ENCODE measurements around the gene PHF19.

PHF19 gene

DNA sequence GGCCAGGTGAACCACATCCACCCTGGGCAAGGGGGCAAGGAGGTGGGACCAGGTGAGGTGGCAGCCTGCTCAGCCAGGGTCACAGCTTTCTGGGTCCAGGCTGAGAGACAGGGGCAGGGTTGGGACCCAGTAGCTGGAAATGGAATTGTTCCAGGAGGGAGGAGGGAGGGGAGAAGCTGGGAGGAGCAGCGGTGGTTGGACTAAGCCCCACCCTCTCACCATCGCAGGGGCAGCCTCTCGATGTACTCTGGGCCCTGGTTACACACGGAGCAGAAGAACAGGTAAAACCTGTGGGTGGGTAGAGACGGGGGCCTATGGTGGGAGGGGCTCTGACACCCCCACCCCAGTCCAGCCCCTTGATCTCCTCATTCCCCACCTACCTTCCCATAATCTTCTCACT is 11.2 kb downstream of the PHF19 start:
- peaks cover 13% of the 10 kb centered on the region for H3K4me1 Mint-ChIP-seq (ENCODE audit: low read depth)
- H3K27ac Mint-ChIP-seq, result no peak overlapping the region
- no peak overlapping the region for H3K4me3 Mint-ChIP-seq
- no peaks in the 10 kb centered on the region for H3K27me3 Mint-ChIP-seq (ENCODE audit: low read depth)
- H3K36me3 Mint-ChIP-seq (ENCODE audit: low read depth), result peaks cover 49% of the 10 kb centered on the region
- no peaks in the 10 kb centered on the region for H3K9me3 Mint-ChIP-seq

DNA sequence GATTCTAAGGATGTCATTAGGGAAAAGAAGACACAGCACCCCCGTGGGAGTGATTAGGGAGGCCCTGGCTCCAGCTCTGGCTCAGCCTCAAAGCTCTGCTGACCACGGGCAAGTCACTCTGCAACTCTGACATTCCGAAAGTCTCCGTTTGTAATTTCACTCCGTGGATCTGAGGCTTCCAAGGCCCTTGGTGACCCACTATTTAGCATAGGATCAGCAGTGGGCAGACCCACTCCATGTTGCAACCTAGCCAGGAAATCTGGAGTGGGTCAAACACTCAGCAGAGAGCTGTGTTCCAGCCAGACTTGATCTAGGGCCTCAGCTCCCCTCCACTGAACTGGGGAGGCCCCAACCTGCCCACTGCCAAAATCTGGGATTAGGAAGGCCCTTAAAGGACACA is 11.8 kb downstream of the PHF19 start:
- peaks cover 13% of the 10 kb centered on the region for H3K4me1 Mint-ChIP-seq (ENCODE audit: low read depth)
- H3K4me3 Mint-ChIP-seq, result no peak overlapping the region
- H3K27me3 Mint-ChIP-seq (ENCODE audit: low read depth), result no peaks in the 10 kb centered on the region
- peaks cover 54% of the 10 kb centered on the region for H3K36me3 Mint-ChIP-seq (ENCODE audit: low read depth)
- H3K9me3 Mint-ChIP-seq, result no peaks in the 10 kb centered on the region
- H3K27ac Mint-ChIP-seq, result no peak overlapping the region

DNA sequence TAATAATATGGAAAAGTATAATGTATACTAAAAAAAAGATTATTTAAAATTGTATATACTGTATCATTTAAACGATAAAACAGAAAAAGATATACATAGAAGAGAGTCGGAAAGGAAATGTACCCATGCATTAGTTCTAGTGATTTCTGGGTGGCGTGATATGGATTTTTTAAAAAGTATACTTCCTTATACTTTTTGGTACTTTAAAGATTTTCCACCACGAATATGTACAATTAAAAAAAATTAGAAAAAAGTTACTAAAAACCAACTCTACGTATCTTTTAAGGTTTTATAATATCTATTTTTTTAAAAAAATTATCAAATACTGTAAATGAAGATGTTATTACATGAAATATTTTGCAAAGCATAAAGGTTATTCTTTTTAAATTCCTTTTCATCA is 12.3 kb downstream of the PHF19 start:
- Mint-ChIP-seq H3K27me3 (ENCODE audit: low read depth) (no peaks in the 10 kb centered on the region), H3K27ac (no peak overlapping the region), H3K4me1 (ENCODE audit: low read depth) (peaks cover 12% of the 10 kb centered on the region), H3K4me3 (no peak overlapping the region), H3K36me3 (ENCODE audit: low read depth) (peaks cover 56% of the 10 kb centered on the region), H3K9me3 (no peaks in the 10 kb centered on the region)

DNA sequence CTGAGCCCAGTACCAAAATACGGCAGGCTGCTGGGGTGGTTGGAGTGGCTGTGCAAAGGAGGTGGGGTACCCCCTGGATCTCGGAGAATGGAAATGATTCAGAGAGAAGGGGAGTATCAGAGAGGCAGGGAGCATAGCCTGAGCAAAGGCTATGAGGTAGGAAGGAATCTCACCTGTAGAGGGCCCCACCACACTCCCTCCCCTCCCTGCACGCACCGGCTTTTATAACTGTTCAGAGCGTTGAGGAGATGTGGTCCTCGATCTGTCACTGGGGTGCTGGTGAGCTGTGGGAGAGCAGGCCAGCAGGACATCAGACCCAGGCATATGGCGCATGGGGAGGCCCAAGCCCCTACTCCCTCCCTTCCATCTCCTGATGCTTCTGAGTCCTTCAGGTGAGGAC is 13.2 kb downstream of the PHF19 start:
- peaks cover 52% of the 10 kb centered on the region for H3K36me3 Mint-ChIP-seq (ENCODE audit: low read depth)
- no peak overlapping the region for H3K27ac Mint-ChIP-seq
- peaks cover 6% of the 10 kb centered on the region for H3K4me1 Mint-ChIP-seq (ENCODE audit: low read depth)

DNA sequence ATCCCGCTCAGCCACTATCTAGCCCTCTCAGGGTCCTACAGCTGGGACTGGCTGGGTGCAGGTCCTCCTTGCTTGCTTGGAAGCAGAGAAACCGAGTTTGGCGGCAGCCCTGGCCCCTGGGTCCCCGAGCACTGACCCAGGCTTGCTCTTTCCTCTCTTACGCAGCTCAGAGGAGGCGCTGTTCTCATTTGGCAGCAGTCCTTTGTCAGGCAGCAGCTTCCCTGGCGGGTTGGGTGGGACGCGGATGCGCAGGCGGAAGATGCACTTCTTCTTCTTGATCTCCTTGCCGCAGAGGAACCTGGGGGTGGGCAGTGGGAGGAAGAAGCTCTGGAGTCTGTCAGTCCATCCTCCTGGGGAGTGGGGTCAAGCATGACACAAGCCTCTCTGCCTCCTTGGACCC is 14.5 kb downstream of the PHF19 start:
- peaks cover 57% of the 10 kb centered on the region for H3K36me3 Mint-ChIP-seq (ENCODE audit: low read depth)
- H3K27ac Mint-ChIP-seq, result no peak overlapping the region
- H3K4me1 Mint-ChIP-seq (ENCODE audit: low read depth), result peaks cover 3% of the 10 kb centered on the region
- no peak overlapping the region for H3K4me3 Mint-ChIP-seq
- H3K27me3 Mint-ChIP-seq (ENCODE audit: low read depth), result no peaks in the 10 kb centered on the region
- no peaks in the 10 kb centered on the region for H3K9me3 Mint-ChIP-seq

More for the DNA sequence above, 13.2 kb downstream of the PHF19 start:
- no peaks in the 10 kb centered on the region for H3K27me3 Mint-ChIP-seq (ENCODE audit: low read depth)
- H3K4me3 Mint-ChIP-seq, result no peak overlapping the region
- H3K9me3 Mint-ChIP-seq, result no peaks in the 10 kb centered on the region

DNA sequence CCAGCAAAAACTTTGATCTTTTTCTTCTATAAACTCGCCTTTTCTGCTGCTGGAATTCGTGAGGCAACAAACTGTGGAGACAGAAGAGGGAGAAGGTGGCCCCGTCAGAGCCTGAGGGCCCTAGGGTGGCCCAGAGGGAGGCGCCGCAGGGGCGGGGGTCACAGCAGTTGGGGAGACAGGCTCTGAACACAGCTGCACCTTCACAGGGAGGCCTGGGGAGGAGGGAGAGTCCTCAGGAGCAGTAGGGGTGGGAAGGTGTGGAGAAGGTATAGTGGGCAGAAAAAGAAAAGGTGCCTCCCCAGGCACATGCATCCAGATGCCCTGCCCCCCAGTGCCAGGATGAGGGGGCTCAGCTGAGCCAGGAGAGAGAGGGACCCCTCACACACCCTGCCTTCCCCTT is 15.1 kb downstream of the PHF19 start:
- no peak overlapping the region for H3K27ac Mint-ChIP-seq
- H3K9me3 Mint-ChIP-seq, result no peaks in the 10 kb centered on the region
- H3K4me3 Mint-ChIP-seq, result no peak overlapping the region
- H3K4me1 Mint-ChIP-seq (ENCODE audit: low read depth), result peaks cover 3% of the 10 kb centered on the region
- no peaks in the 10 kb centered on the region for H3K27me3 Mint-ChIP-seq (ENCODE audit: low read depth)
- peaks cover 59% of the 10 kb centered on the region for H3K36me3 Mint-ChIP-seq (ENCODE audit: low read depth)

DNA sequence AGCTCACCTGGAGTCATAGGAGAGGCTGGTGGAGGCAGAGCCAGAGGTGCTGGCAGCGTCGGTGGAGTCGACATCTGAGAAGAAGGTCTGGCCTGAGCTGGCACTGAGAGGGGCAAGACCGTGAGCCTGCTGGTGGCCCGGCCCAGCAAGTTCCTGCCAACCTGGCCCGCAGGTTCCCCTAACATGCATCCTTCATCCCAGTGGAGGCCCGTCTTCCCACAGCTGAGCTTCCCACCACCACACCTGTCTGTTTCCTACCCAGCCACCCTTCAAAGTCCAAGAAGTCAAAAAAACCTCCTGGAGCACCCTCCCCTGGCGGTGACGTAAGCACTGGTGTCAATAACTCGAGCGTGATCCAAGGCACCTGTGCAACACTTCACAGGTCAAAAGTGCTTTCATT is 16.9 kb downstream of the PHF19 start:
- Mint-ChIP-seq H3K4me3 (no peak overlapping the region), H3K27me3 (ENCODE audit: low read depth) (no peaks in the 10 kb centered on the region), H3K36me3 (ENCODE audit: low read depth) (peaks cover 61% of the 10 kb centered on the region), H3K27ac (no peak overlapping the region), H3K4me1 (ENCODE audit: low read depth) (peaks cover 3% of the 10 kb centered on the region), H3K9me3 (no peaks in the 10 kb centered on the region)

DNA sequence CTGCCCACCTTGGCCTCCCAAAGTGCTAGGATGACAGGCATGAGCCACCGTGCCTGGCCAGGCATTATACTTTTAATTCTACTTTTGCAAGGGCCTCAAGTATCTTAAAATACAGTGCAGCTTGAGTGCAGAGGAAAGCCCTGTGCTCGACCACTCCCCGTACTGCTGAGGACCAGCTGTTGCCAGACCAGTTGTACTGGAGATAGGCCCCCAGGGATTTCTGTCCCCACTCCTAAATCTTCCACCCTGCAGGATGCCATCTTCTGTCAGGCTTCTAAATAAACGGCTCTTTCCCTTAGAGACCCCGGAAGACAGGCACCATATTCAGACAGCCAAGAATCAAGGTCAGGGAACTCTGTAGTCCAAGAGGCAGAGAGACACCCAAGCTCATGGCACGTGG is 17.6 kb downstream of the PHF19 start:
- no peak overlapping the region for H3K4me3 Mint-ChIP-seq
- H3K27me3 Mint-ChIP-seq (ENCODE audit: low read depth), result no peaks in the 10 kb centered on the region
- H3K27ac Mint-ChIP-seq, result no peak overlapping the region

DNA sequence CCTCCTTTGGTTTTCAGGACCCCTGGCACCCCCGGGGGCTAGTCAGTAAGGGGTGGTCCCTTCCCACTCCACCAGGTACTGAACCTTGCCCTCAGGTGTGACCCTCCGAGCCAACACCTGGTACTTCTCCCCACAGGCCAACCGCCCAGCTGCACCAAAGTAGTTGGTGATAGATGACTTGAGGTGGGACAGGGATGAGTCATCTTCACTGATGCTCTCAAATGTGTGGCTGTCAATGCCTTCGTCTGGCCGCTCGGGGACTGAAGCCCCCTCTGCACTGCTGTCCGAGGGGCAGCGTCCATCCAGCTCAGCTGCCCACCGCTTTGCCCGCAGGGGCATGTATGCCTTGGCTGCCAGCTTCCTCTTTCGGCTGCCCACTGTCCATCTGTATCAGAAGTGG is 19.1 kb downstream of the PHF19 start:
- H3K9me3 Mint-ChIP-seq, result no peaks in the 10 kb centered on the region
- peaks cover 7% of the 10 kb centered on the region for H3K4me1 Mint-ChIP-seq (ENCODE audit: low read depth)
- H3K27ac Mint-ChIP-seq, result no peak overlapping the region
- H3K36me3 Mint-ChIP-seq (ENCODE audit: low read depth), result peaks cover 51% of the 10 kb centered on the region
- no peak overlapping the region for H3K4me3 Mint-ChIP-seq
- H3K27me3 Mint-ChIP-seq (ENCODE audit: low read depth), result no peaks in the 10 kb centered on the region

More for the DNA sequence above, 17.6 kb downstream of the PHF19 start:
- Mint-ChIP-seq H3K36me3 (ENCODE audit: low read depth) (peaks cover 64% of the 10 kb centered on the region), H3K4me1 (ENCODE audit: low read depth) (peaks cover 4% of the 10 kb centered on the region), H3K9me3 (no peaks in the 10 kb centered on the region)

DNA sequence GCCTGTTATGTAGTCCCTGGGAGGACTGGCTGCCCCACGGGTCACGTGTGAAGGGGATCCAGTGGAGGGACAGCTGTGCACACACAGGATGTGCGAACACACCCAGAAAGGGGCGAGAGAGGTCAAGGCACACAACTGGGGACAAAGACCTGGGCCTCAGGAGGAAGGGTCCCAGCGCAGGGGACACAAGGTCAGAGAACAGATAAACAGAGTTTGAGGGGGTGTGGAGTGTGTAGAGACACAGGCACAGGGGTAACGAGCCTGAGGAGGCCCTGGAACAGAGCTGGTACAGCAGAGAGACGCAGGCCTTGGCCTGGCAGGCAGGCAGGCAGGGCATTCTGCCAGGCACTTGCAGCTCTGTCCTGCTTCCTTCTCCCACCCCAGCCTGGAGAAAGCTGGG is 19.5 kb downstream of the PHF19 start:
- no peak overlapping the region for H3K4me3 Mint-ChIP-seq
- peaks cover 7% of the 10 kb centered on the region for H3K4me1 Mint-ChIP-seq (ENCODE audit: low read depth)
- H3K9me3 Mint-ChIP-seq, result no peaks in the 10 kb centered on the region
- H3K27ac Mint-ChIP-seq, result no peak overlapping the region
- H3K36me3 Mint-ChIP-seq (ENCODE audit: low read depth), result peaks cover 49% of the 10 kb centered on the region
- H3K27me3 Mint-ChIP-seq (ENCODE audit: low read depth), result no peaks in the 10 kb centered on the region

DNA sequence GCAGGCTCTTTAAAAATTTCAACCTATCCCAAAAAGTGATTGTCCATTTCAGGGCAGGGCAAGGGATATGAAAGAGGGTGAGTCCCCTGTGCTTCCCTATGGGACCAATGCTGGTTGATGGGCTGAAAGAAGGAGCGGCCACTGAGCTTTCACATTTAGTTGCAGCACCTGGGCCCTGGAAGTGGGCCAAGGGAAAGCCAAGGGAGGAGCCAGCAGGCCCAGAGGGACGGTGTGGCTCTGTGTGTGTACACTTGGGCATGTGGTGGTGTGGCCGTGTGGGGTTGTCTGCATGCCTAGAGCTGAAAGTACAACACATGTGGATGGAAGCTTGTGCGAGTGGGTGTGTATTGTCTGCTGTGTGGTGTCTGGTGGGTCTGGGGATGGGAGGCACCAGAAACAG is 20.3 kb downstream of the PHF19 start:
- H3K4me1 Mint-ChIP-seq (ENCODE audit: low read depth), result peaks cover 7% of the 10 kb centered on the region
- H3K27ac Mint-ChIP-seq, result peak overlapping the region; percentile 26

DNA sequence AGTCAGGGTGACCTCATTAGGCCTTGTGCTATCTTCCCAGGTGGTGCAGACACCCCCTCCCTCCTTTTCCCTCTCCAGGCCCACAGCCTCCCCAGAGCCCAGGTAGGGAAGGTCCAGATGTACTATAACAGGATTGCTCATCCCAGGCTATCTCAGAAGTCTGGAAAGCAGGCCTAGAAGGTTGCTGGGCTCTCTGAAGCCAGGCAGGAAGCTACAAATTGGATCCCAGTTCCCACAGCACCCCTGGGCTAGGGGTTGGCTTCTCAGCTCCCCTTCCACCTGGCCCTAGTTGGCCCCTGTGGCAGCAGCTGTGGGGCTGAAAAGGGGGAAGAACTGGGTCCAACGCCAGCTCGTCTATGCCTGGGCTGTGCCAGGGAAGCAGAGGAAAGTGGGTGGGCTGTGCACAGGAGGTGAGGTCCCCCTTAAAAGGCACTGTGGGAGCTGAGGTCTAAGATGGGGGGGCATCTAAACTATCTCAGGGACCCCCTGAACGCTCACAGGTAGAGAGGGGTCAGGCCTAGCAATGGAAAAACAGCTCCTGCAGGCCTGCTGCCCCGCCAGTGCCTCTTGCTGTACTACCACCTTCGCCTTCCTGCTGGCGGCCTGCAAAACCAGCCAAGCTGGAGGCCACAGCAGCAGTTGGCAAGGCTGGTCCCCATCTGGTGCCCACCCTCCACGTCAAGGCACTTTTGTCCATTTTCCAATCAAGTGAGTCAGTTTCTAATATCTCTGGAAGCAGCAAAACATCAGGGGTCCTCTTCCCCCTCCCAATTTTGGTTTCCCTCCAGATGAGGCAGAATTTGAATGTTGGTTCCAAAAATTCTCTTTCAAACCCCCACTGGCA is 20.9 kb downstream of the PHF19 start:
- Mint-ChIP-seq H3K27ac (peak overlapping the region; percentile 26), H3K9me3 (no peaks in the 10 kb centered on the region), H3K27me3 (ENCODE audit: low read depth) (no peaks in the 10 kb centered on the region), H3K4me1 (ENCODE audit: low read depth) (peaks cover 7% of the 10 kb centered on the region), H3K36me3 (ENCODE audit: low read depth) (peaks cover 48% of the 10 kb centered on the region), H3K4me3 (no peak overlapping the region)

More for the DNA sequence above, 20.3 kb downstream of the PHF19 start:
- Mint-ChIP-seq H3K9me3 (no peaks in the 10 kb centered on the region), H3K27me3 (ENCODE audit: low read depth) (no peaks in the 10 kb centered on the region), H3K4me3 (no peak overlapping the region), H3K36me3 (ENCODE audit: low read depth) (peaks cover 46% of the 10 kb centered on the region)

DNA sequence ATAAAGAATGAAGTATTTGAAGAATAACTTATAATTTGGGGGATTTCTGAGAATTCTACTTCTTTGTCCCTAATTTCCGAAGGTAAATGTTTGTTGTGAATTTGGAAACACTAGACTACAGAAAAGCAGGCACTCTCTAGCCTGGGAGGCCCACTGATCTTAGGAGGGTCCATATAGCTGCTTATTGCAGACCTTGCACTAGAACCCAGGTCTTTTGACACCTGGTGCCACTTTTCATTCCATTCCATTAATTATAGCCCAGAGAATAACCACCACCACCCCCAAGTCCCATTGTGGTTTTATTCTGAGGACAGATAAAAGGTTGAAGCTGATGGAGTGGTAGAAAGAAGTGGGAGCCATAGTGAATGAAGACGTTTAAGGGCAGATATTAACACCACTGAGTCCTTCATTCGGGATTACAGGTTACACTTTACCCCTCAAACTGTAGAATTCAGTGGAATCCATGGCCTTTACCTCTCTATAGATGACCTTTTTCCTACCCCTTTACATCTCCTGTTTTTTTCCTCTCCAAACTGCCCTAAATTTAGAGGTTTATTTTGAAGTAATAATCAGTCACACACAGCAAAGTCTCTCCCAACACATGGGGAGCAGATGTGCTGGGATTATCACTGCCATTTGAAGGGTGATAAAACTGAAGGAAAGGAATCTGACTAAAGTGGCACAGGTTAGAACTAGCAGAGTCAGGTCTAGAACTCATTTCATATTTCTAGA is 22.2 kb downstream of the PHF19 start:
- H3K36me3 Mint-ChIP-seq (ENCODE audit: low read depth), result peaks cover 40% of the 10 kb centered on the region
- H3K9me3 Mint-ChIP-seq, result no peaks in the 10 kb centered on the region
- peak overlapping the region; percentile 21 for H3K27ac Mint-ChIP-seq
- H3K4me3 Mint-ChIP-seq, result no peak overlapping the region
- no peaks in the 10 kb centered on the region for H3K27me3 Mint-ChIP-seq (ENCODE audit: low read depth)
- peaks cover 7% of the 10 kb centered on the region for H3K4me1 Mint-ChIP-seq (ENCODE audit: low read depth)

DNA sequence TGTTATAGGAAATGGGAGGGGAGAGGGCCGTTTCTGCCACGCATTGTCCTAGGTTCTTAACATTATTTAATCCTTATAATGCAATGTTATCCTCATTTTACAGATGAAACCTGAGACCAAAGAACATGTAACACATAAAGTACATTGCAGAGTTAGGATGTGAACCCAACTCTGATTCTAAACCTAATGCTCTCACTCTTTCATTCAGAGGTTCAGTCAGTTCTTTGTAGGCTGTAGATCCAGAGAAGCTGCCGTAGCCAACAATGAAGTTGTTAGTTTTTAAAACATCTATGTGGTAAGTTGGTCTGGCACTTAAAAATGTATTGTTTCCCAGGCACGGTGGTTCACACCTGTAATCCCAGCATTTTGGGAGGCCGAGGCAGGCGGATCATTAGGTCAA is 23.8 kb downstream of the PHF19 start:
- Mint-ChIP-seq H3K36me3 (ENCODE audit: low read depth) (peaks cover 35% of the 10 kb centered on the region), H3K4me1 (ENCODE audit: low read depth) (peaks cover 9% of the 10 kb centered on the region), H3K27me3 (ENCODE audit: low read depth) (no peaks in the 10 kb centered on the region), H3K9me3 (no peaks in the 10 kb centered on the region), H3K27ac (no peak overlapping the region), H3K4me3 (no peak overlapping the region)
